Activated CD4-positive, CD25-positive, alpha-beta regulatory T cell (primary cell): ENCODE data around the gene CCDC146.
"Not testable (repeated sequence)": the region's sequence is repeated elsewhere in the genome, so short reads cannot be mapped to it uniquely, and the experiment has no call there.

Experiments
- DNase-seq, 4 experiments: peaks; one replicate each; lab custom pipeline; 2025; lab: John Stamatoyannopoulos, UW

Gene CCDC146

GRCh38 chr7:77140291-77140690 lies 17.9 kb downstream of the CCDC146 start:
- DNase-seq = not testable (repeated sequence)

GRCh38 chr7:77152232-77152631 lies 29.8 kb downstream of the CCDC146 start:
- not testable (repeated sequence) for DNase-seq

- DNase-seq = not testable (repeated sequence)
Observed at GRCh38 chr7:77154917-77155464, 32.6 kb downstream of the CCDC146 start.

GRCh38 chr7:77155601-77156377 lies 33.4 kb downstream of the CCDC146 start:
- not testable (repeated sequence) for DNase-seq

GRCh38 chr7:77157034-77157433 lies 34.6 kb downstream of the CCDC146 start:
- not testable (repeated sequence) for DNase-seq

- no peak for DNase-seq
Observed at GRCh38 chr7:77157446-77157845, 35.0 kb downstream of the CCDC146 start.

- DNase-seq = not testable (repeated sequence)
Observed at GRCh38 chr7:77171073-77171472, 48.7 kb downstream of the CCDC146 start.

GRCh38 chr7:77172437-77173172 lies 50.2 kb downstream of the CCDC146 start:
- not testable (repeated sequence) for DNase-seq

- not testable (repeated sequence) for DNase-seq
Observed at GRCh38 chr7:77174418-77174817, 52.0 kb downstream of the CCDC146 start.

- not testable (repeated sequence) for DNase-seq
Observed at GRCh38 chr7:77175274-77175800, 52.9 kb downstream of the CCDC146 start.

GRCh38 chr7:77177321-77177904 lies 55.0 kb downstream of the CCDC146 start:
- DNase-seq = not testable (repeated sequence)

- DNase-seq = not testable (repeated sequence)
Observed at GRCh38 chr7:77178024-77178423, 55.6 kb downstream of the CCDC146 start.

- no peak for DNase-seq
Observed at GRCh38 chr7:77181015-77181595, 58.7 kb downstream of the CCDC146 start.

GRCh38 chr7:77181734-77182133 lies 59.3 kb downstream of the CCDC146 start:
- DNase-seq = no peak

GRCh38 chr7:77182261-77182660 lies 59.8 kb downstream of the CCDC146 start:
- no peak for DNase-seq

GRCh38 chr7:77184463-77184862 lies 62.0 kb downstream of the CCDC146 start:
- no peak for DNase-seq

- DNase-seq = no peak
Observed at GRCh38 chr7:77184990-77185389, 62.6 kb downstream of the CCDC146 start.

- DNase-seq = no peak
Observed at GRCh38 chr7:77185866-77186265, 63.5 kb downstream of the CCDC146 start.

- no peak for DNase-seq
Observed at GRCh38 chr7:77188731-77189437, 66.5 kb downstream of the CCDC146 start.

GRCh38 chr7:77197141-77197540 lies 74.7 kb downstream of the CCDC146 start:
- DNase-seq = no peak
